Choroid plexus epithelial cell (primary cell): ENCODE results near the gene SEMA6D.

Source experiments
- DNase-seq: peaks from one replicate; pipeline ENCODE4 v3.0.0-alpha.2; 2010; ENCODE audit warnings: low read depth
- H3K4me3 ChIP-seq: 2 replicates; pipeline ENCODE4 v1.5.1; 2011; ENCODE audit warnings: low read depth, mild to moderate bottlenecking, control low read depth, low read length, moderate library complexity
- CTCF ChIP-seq: conservative IDR thresholded peaks from 2 replicates; pipeline ENCODE4 v1.5.1; 2011; ENCODE audit warnings: low read depth, mild to moderate bottlenecking, control low read depth, inconsistent platforms, low read length, moderate library complexity

SEMA6D gene

GRCh38 chr15:47750030-47750739, 32.9 kb downstream of the SEMA6D start:
- peak; percentile 85 for DNase-seq
- H3K4me3 ChIP-seq: no peak overlapping the region
- no peak for TF ChIP-seq CTCF

GRCh38 chr15:47750740-47751262, 33.5 kb downstream of the SEMA6D start:
- no peak for TF ChIP-seq CTCF
- no peak for DNase-seq
- H3K4me3 ChIP-seq: no peak overlapping the region

- H3K4me3 ChIP-seq: no peak overlapping the region
- no peak for DNase-seq
- TF ChIP-seq CTCF: no peak
Measured at GRCh38 chr15:47753591-47753990, 36.3 kb downstream of the SEMA6D start.

- no peak overlapping the region for H3K4me3 ChIP-seq
- DNase-seq: no peak
- no peak for TF ChIP-seq CTCF
Measured at GRCh38 chr15:47754312-47754711, 37.0 kb downstream of the SEMA6D start.

GRCh38 chr15:47755941-47756340, 38.6 kb downstream of the SEMA6D start:
- no peak for DNase-seq
- no peak for TF ChIP-seq CTCF
- no peak overlapping the region for H3K4me3 ChIP-seq

- DNase-seq: peak; percentile 82
- no peak for TF ChIP-seq CTCF
- H3K4me3 ChIP-seq: no peak overlapping the region
Measured at GRCh38 chr15:47756872-47757271, 39.6 kb downstream of the SEMA6D start.

- H3K4me3 ChIP-seq: no peak overlapping the region
- TF ChIP-seq CTCF: no peak
- DNase-seq: no peak
Measured at GRCh38 chr15:47757331-47757730, 40.0 kb downstream of the SEMA6D start.
